Measurements from ENCODE around the gene TUBB2A. TPM values are rescaled to one million over a fixed set of nuclear protein-coding genes. Genes with fewer than 3 reads are reported as not detected.

Gene TUBB2A
- 73.6 TPM for total RNA-seq (ENCODE audit: unreplicated experiment)
- long read RNA-seq, transcript TUBB2A-201 (4 exons, 1,595 nt) = major isoform, 71 of 73 reads
- long read RNA-seq, partial matches to known transcripts = 0 of 73 reads
- long read RNA-seq, other reads (novel, unspliced or antisense) = 1 of 73 reads

GRCh38 chr6:3157131-3157933 is at the start of gene TUBB2A:
TSS of gene TUBB2A (minus strand) at chr6:3157544. CDS start at chr6:3157463, 81 bp downstream.
- TF ChIP-seq, protein P1, sequence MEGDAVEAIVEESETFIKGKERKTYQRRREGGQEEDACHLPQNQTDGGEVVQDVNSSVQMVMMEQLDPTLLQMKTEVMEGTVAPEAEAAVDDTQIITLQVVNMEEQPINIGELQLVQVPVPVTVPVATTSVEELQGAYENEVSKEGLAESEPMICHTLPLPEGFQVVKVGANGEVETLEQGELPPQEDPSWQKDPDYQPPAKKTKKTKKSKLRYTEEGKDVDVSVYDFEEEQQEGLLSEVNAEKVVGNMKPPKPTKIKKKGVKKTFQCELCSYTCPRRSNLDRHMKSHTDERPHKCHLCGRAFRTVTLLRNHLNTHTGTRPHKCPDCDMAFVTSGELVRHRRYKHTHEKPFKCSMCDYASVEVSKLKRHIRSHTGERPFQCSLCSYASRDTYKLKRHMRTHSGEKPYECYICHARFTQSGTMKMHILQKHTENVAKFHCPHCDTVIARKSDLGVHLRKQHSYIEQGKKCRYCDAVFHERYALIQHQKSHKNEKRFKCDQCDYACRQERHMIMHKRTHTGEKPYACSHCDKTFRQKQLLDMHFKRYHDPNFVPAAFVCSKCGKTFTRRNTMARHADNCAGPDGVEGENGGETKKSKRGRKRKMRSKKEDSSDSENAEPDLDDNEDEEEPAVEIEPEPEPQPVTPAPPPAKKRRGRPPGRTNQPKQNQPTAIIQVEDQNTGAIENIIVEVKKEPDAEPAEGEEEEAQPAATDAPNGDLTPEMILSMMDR (IDR thresholded peaks at IDR 0.05; ENCODE audit: unreplicated experiment) = peak; percentile 15
- Mint-ChIP-seq H3K27ac (ENCODE audit: unreplicated experiment) (peak within 1 kb of the TSS; percentile 93), H3K4me3 (ENCODE audit: unreplicated experiment) (peak within 1 kb of the TSS; percentile 98), H3K4me1 (ENCODE audit: unreplicated experiment) (peaks cover 32% of the 10 kb centered on the region), H3K36me3 (ENCODE audit: low read depth, unreplicated experiment) (peaks cover 16% of the 10 kb centered on the region), H3K27me3 (ENCODE audit: unreplicated experiment) (peaks cover 6% of the 10 kb centered on the region), H3K9me3 (ENCODE audit: unreplicated experiment) (no peaks in the 10 kb centered on the region)
- DNase-seq (ENCODE audit: low spot score) = peak; percentile 77

DNA sequence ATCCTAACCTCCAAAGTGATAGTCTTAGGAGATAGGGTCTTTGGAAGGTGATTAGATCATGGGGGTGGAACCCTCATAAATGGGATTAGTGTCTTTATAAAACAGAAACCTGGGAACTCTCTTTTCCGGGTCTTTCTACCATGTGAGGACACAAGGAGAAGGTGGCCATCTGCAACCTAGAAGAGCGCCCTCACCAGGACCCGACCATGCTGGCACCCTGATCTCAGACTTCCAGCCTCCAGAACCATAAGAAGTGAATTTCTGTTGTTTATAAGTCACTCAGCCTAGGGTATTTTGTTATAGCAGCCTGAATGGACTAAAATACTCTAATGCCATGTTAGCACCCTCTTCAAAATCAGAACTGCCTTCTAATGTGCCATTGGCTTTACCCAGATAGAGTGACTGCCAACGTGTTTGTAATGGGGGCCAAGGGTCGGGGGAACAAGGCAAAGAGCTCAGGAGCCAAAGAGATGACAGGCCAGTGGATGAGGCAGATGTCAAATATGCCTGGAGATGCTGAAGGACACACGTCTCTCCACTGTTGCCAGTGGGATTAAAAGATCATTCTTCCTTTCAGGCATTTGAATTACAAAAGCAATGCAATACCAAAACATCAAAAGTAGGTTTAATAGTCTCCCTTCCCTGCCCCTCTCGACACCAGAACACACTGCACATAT is 49.1 kb upstream of the TUBB2A start:
- no peaks in the 10 kb centered on the region for H3K9me3 Mint-ChIP-seq (ENCODE audit: unreplicated experiment)
- DNase-seq (ENCODE audit: low spot score) = no peak
- H3K27me3 Mint-ChIP-seq (ENCODE audit: unreplicated experiment) = peaks cover 6% of the 10 kb centered on the region
- H3K4me3 Mint-ChIP-seq (ENCODE audit: unreplicated experiment) = no peak overlapping the region
- H3K4me1 Mint-ChIP-seq (ENCODE audit: unreplicated experiment) = peaks cover under 1% of the 10 kb centered on the region
- H3K36me3 Mint-ChIP-seq (ENCODE audit: low read depth, unreplicated experiment) = no peaks in the 10 kb centered on the region
- no peak overlapping the region for H3K27ac Mint-ChIP-seq (ENCODE audit: unreplicated experiment)
- TF ChIP-seq, protein P1 (IDR thresholded peaks at IDR 0.05; ENCODE audit: unreplicated experiment) = no peak

DNA sequence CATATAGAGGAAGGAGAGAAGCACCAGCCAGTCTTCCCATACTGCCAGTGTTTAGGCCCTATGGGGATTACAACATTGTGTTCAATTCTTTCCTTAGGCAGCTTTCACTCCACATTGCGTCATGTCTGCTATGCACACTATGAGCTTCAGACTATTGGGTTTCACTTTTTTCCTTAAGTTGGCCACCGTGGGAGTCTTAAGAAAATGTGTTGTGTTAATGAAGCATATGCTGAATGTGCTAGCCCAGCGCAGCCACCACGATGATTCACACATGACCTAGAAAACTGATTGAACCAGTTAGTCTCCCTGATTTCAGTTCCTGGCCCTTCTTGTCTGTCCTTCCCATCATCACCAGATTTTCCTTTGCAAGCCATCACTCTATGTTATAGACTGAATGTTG is 48.6 kb upstream of the TUBB2A start:
- no peak for DNase-seq (ENCODE audit: low spot score)
- no peaks in the 10 kb centered on the region for H3K9me3 Mint-ChIP-seq (ENCODE audit: unreplicated experiment)
- no peaks in the 10 kb centered on the region for H3K36me3 Mint-ChIP-seq (ENCODE audit: low read depth, unreplicated experiment)
- H3K4me3 Mint-ChIP-seq (ENCODE audit: unreplicated experiment) = no peak overlapping the region
- no peaks in the 10 kb centered on the region for H3K4me1 Mint-ChIP-seq (ENCODE audit: unreplicated experiment)
- TF ChIP-seq, protein P1 (IDR thresholded peaks at IDR 0.05; ENCODE audit: unreplicated experiment) = no peak
- peaks cover 6% of the 10 kb centered on the region for H3K27me3 Mint-ChIP-seq (ENCODE audit: unreplicated experiment)
- no peak overlapping the region for H3K27ac Mint-ChIP-seq (ENCODE audit: unreplicated experiment)

- H3K27me3 Mint-ChIP-seq (ENCODE audit: unreplicated experiment) = peaks cover 6% of the 10 kb centered on the region
- DNase-seq (ENCODE audit: low spot score) = no peak
- H3K9me3 Mint-ChIP-seq (ENCODE audit: unreplicated experiment) = no peaks in the 10 kb centered on the region
- H3K4me1 Mint-ChIP-seq (ENCODE audit: unreplicated experiment) = no peaks in the 10 kb centered on the region
- TF ChIP-seq, protein P1 (IDR thresholded peaks at IDR 0.05; ENCODE audit: unreplicated experiment) = no peak
- no peak overlapping the region for H3K4me3 Mint-ChIP-seq (ENCODE audit: unreplicated experiment)
- no peak overlapping the region for H3K27ac Mint-ChIP-seq (ENCODE audit: unreplicated experiment)
- no peaks in the 10 kb centered on the region for H3K36me3 Mint-ChIP-seq (ENCODE audit: low read depth, unreplicated experiment)
Observed at GRCh38 chr6:3204921-3205320, 47.6 kb upstream of the TUBB2A start.

Measured in endothelial cell (in vitro differentiated cells).